ENCODE measurements around the gene CFAP161. TPM values are rescaled to one million over a fixed set of nuclear protein-coding genes. Genes with fewer than 3 reads are reported as not detected.

CFAP161 gene
- polyA plus RNA-seq, 1 of the 3 experiments (the other 2 are of a cell fraction): 0.03 TPM

- WGBS (ENCODE audit: low lambda C conversion rate): 58% methylated on average over 5 of the region's 6 CpGs
- no peak overlapping the region for H3K4me2 ChIP-seq
- H3K79me2 ChIP-seq (ENCODE audit: insufficient read depth): no peaks in the 10 kb centered on the region
- H3K9me3 ChIP-seq: no peaks in the 10 kb centered on the region
- no peaks in the 10 kb centered on the region for H3K27me3 ChIP-seq (ENCODE audit: insufficient read depth)
- no peaks in the 10 kb centered on the region for H4K20me1 ChIP-seq (ENCODE audit: insufficient read depth)
- H3K4me3 ChIP-seq (ENCODE audit: low read depth in 2 of 2, low read length in 1 of 2): no peak overlapping the region
- peaks cover 13% of the 10 kb centered on the region for H3F3A ChIP-seq (replicated peaks; ENCODE audit: insufficient read depth)
- ChIA-PET CTCF (interaction anchor here (20.1 kb wide), 1 partner anchor 171 kb away, joined by 451 read pairs; no protein-coding TSS in a partner anchor), POLR2A (no interaction called here)
- no peak for DNase-seq
- no peaks in the 10 kb centered on the region for H3K36me3 ChIP-seq (replicated peaks in 1 of 2; ENCODE audit: control insufficient read depth in 1 of 2, insufficient read depth in 2 of 2, low read length in 1 of 2)
- H2AFZ ChIP-seq (ENCODE audit: low read depth): no peak overlapping the region
- H3K4me1 ChIP-seq (ENCODE audit: control insufficient read depth in 1 of 2, insufficient read depth in 2 of 2, low read depth in 1 of 2, low read length in 1 of 2): peaks cover 0 to 4% of the 10 kb centered on the region in 2 experiments; a peak in 1 of 4 replicates
- H3K9ac ChIP-seq: no peak overlapping the region
- no peaks in the 10 kb centered on the region for H3K9me2 ChIP-seq
- no peak overlapping the region for H3K27ac ChIP-seq (ENCODE audit: low read depth in 2 of 2, low read length in 1 of 2)
- TF ChIP-seq TEAD4 (IDR thresholded peaks at IDR 0.05; ENCODE audit: borderline replicate concordance, insufficient read depth) (no peak), SMC3 (IDR thresholded peaks at IDR 0.05; ENCODE audit: low read depth, low read length) (no peak), FOXM1 (IDR thresholded peaks at IDR 0.05; ENCODE audit: low read depth) (no peak), MAX (IDR thresholded peaks at IDR 0.05; ENCODE audit: low read depth) (no peak), EZH2phosphoT487 (IDR thresholded peaks at IDR 0.05; ENCODE audit: borderline replicate concordance, low read depth) (no peak), FOXJ3 (CRISPR knock-in tag; IDR thresholded peaks at IDR 0.05) (no peak)
- TF ChIP-seq, protein P1, sequence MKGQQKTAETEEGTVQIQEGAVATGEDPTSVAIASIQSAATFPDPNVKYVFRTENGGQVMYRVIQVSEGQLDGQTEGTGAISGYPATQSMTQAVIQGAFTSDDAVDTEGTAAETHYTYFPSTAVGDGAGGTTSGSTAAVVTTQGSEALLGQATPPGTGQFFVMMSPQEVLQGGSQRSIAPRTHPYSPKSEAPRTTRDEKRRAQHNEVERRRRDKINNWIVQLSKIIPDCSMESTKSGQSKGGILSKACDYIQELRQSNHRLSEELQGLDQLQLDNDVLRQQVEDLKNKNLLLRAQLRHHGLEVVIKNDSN (IDR thresholded peaks at IDR 0.05; ENCODE audit: borderline replicate concordance, low read depth): no peak
These were observed 37.7 kb upstream of the CFAP161 start for GRCh38 chr15:81096398-81096797.

DNA sequence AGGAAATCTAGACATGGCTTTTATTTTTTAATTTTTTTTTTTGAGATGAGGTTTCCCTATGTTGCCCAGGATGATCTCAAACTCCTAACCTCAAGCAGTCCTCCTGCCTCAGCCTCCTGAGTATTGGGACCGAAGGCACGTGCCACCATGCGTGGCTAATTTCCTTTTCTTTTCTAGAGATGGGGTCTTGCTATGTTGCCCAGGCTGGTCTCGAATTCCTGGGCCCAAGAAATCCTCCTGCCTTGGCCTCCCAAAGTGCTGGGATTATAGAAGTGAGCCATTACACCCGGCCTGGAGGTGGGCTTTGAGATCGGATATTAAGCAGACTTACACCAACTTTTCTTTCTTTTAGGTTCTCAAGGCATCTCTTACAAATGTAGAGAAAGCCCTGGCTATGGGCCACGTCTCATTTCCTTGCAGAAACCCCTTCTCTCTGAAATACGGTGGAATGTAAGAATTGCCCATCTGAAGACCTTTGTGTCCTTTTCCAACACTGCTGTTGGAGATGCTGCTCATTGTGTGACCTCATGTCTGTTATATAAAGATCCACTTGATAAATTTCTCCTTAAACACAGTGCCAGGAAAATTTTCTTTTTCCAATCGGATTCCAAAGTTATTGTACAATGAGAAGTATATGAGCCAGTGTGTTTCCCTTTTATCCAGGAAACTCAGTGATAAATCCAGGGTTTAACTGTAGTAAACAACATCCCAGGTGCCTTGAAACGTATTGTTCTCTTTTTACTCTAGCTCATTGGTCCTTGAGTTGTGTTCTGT, 36.8 kb upstream of the CFAP161 start:
- POLR2A ChIA-PET: interaction anchor here (1.0 kb wide), 1 partner anchor 14 kb away, joined by 3 read pairs; no protein-coding TSS in a partner anchor

More for the DNA sequence above, 36.8 kb upstream of the CFAP161 start:
- Histone ChIP-seq H3K9ac (no peak overlapping the region), H3K36me3 (replicated peaks in 1 of 2; ENCODE audit: control insufficient read depth in 1 of 2, insufficient read depth in 2 of 2, low read length in 1 of 2) (no peaks in the 10 kb centered on the region), H3K9me3 (no peaks in the 10 kb centered on the region), H2AFZ (ENCODE audit: low read depth) (peak overlapping the region; percentile 43; the same call in 1 of the 2 replicates), H3K79me2 (ENCODE audit: insufficient read depth) (no peaks in the 10 kb centered on the region), H3K4me3 (ENCODE audit: low read depth in 2 of 2, low read length in 1 of 2) (no peak overlapping the region), H3K27me3 (ENCODE audit: insufficient read depth) (no peaks in the 10 kb centered on the region), H3K4me1 (ENCODE audit: control insufficient read depth in 1 of 2, insufficient read depth in 2 of 2, low read depth in 1 of 2, low read length in 1 of 2) (no peaks in the 10 kb centered on the region), H3K9me2 (no peaks in the 10 kb centered on the region), H3F3A (replicated peaks; ENCODE audit: insufficient read depth) (peaks cover 9% of the 10 kb centered on the region), H3K4me2 (no peak overlapping the region), H4K20me1 (ENCODE audit: insufficient read depth) (no peaks in the 10 kb centered on the region), H3K27ac (ENCODE audit: low read depth in 2 of 2, low read length in 1 of 2) (no peak overlapping the region)
- CTCF ChIA-PET: interaction anchor here (1.2 to 20.1 kb wide), 2 partner anchors 58 to 170 kb away, joined by 3 to 451 read pairs; no protein-coding TSS in a partner anchor
- WGBS (ENCODE audit: low lambda C conversion rate): 68% methylated on average over 10 of the region's 10 CpGs
- no peak for DNase-seq
- TF ChIP-seq, protein P1 (IDR thresholded peaks at IDR 0.05; ENCODE audit: borderline replicate concordance, low read depth): no peak
- TF ChIP-seq TAF1 (IDR thresholded peaks at IDR 0.05; ENCODE audit: borderline replicate concordance, low read depth, low read length) (no peak), FOSL2 (IDR thresholded peaks at IDR 0.05; ENCODE audit: borderline replicate concordance, low read depth) (no peak), CHD2 (IDR thresholded peaks at IDR 0.05; ENCODE audit: low read length, partially characterized antibody) (no peak), POLR2AphosphoS5 (IDR thresholded peaks at IDR 0.05; ENCODE audit: low read depth, low read length) (no peak), MEF2A (IDR thresholded peaks at IDR 0.05; ENCODE audit: borderline replicate concordance, low read depth) (no peak), SMC3 (IDR thresholded peaks at IDR 0.05; ENCODE audit: low read depth, low read length) (no peak), GABPA (IDR thresholded peaks at IDR 0.05; ENCODE audit: low read depth) (no peak), EZH2phosphoT487 (IDR thresholded peaks at IDR 0.05; ENCODE audit: borderline replicate concordance, low read depth) (no peak), PBX3 (IDR thresholded peaks at IDR 0.05) (no peak), NFIC (IDR thresholded peaks at IDR 0.05; ENCODE audit: borderline replicate concordance) (no peak), RAD21 (IDR thresholded peaks at IDR 0.05; ENCODE audit: low read length) (no peak), RXRA (IDR thresholded peaks at IDR 0.05; ENCODE audit: borderline replicate concordance, low read depth) (no peak), FOXJ3 (CRISPR knock-in tag; IDR thresholded peaks at IDR 0.05) (no peak)
- TF ChIP-seq, protein P2, sequence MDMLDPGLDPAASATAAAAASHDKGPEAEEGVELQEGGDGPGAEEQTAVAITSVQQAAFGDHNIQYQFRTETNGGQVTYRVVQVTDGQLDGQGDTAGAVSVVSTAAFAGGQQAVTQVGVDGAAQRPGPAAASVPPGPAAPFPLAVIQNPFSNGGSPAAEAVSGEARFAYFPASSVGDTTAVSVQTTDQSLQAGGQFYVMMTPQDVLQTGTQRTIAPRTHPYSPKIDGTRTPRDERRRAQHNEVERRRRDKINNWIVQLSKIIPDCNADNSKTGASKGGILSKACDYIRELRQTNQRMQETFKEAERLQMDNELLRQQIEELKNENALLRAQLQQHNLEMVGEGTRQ (IDR thresholded peaks at IDR 0.05; ENCODE audit: borderline replicate concordance, low read depth, low read length): no peak

All from SK-N-SH (cell line).